Skin epidermis (tissue), 12 donors: ENCODE measurements around the gene MAST4.
"Not testable (repeated sequence)": the region's sequence is repeated elsewhere in the genome, so short reads cannot be mapped to it uniquely, and the experiment has no call there.

Source experiments
- H3K27ac ChIP-seq, 21 experiments: fragments of 200-600 bp; sonication (generic) in 11 of 21; one replicate each; pipeline ENCODE4 v1.5.0; 2020; ENCODE audit warnings: mild to moderate bottlenecking in 3 of 21, inconsistent platforms in 2 of 21, moderate library complexity in 2 of 21
- H3K4me3 ChIP-seq, 7 experiments: fragments of 200-600 bp; sonication (generic) in 2 of 7; one replicate each; pipeline ENCODE4 v1.5.0; 2020; ENCODE audit warnings: inconsistent platforms in 2 of 7, mild to moderate bottlenecking in 2 of 7, moderate library complexity in 1 of 7

The MAST4 gene

GRCh38 chr5:67106626-67107342, 510.6 kb downstream of the MAST4 start:
- Histone ChIP-seq H3K27ac (no peak overlapping the region), H3K4me3 (no peak overlapping the region)

- no peak overlapping the region for H3K4me3 ChIP-seq
- no peak overlapping the region for H3K27ac ChIP-seq
These were observed 515.6 kb downstream of the MAST4 start for GRCh38 chr5:67111779-67112178.

DNA sequence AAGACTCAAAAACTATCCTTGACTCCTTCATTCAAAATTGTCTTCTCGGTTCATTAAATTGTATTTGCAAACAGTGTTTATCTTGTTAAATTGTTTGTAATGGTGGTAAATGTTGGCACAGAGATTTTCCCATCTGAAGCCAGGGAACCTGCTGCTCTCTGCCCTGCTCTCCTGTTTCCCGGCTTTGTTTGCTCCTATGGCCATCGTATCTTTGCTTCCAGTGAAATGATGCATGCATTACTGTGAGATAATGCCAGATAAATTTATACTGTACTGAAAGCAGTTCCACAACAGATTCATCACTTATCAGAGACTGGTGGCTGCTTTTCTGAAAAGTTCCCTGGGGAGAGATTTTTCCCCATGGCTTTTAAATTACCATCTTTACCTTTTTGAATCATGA, 519.1 kb downstream of the MAST4 start:
- Histone ChIP-seq H3K4me3 (no peak overlapping the region), H3K27ac (no peak overlapping the region)

GRCh38 chr5:67115817-67116216, 519.6 kb downstream of the MAST4 start:
- H3K4me3 ChIP-seq = no peak overlapping the region
- no peak overlapping the region for H3K27ac ChIP-seq

- Histone ChIP-seq H3K4me3 (no peak overlapping the region), H3K27ac (no peak overlapping the region)
These were observed 521.9 kb downstream of the MAST4 start for GRCh38 chr5:67118050-67118620.

DNA sequence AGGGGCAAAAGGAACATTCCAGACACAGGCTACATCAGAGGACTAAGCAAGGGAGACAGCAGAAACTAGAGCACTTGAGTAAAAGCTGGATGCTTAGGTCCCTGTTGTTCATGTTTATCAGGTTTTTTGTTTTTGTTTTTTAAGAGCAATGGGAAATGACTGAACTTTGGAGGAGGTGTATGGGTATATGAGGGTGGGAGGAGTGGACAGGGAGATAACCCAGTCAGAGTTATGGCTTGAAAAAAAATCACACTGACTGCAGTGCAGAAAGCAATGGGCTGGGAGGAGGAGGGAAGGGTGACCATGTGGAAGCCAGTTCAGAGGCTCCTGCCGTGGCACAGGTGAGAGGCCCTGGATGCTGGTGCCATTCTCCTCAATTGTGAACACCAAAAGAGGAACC, 522.8 kb downstream of the MAST4 start:
- Histone ChIP-seq H3K27ac (no peak overlapping the region), H3K4me3 (no peak overlapping the region)

- H3K4me3 ChIP-seq = no peak overlapping the region
- H3K27ac ChIP-seq = no peak overlapping the region
These were observed 523.8 kb downstream of the MAST4 start for GRCh38 chr5:67120032-67120431.

DNA sequence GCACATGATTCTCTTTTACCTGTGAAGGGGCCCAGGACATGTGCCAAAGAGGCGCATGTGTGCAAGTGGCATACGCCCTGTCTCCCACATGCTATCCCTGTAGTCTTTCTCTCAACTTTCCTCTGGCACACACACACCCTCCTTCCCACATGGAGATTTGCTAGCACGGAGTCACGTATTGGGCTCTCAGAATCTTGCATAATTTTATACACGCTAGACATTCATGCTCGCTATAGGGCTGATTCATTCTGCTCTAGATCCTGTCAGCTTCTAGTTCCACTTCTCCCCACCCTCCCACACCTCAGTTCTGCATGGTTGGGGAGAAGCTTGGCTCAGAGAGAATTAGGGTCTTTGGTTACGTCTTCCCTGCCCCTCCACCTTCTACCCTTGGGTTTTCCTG, 527.6 kb downstream of the MAST4 start:
- H3K27ac ChIP-seq = no peak overlapping the region
- H3K4me3 ChIP-seq = no peak overlapping the region

- H3K27ac ChIP-seq = no peak overlapping the region
- H3K4me3 ChIP-seq = no peak overlapping the region
These were observed 528.4 kb downstream of the MAST4 start for GRCh38 chr5:67124556-67124955.

DNA sequence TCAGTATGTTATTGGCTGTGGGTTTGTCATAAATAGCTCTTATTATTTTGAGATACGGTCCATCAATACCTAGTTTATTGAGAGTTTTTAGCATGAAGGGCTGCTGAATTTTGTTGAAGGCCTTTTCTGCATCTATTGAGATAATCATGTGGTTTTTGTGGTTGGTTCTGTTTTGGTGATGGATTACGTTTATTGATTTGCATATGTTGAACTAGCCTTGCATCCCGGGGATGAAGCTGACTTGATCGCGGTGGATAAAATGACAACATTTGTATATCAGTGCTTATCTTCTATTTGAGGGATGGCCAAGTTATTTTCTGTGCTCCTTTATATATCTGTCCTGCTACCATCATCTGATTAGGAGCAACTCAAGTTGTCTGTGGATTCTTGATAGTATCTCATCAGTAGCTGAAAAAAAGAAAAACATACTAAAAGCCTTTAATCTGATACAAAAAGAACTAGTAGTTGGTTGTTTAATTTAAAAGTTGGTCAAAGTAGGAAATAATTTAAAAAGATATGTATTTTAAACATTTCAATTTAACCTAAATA, 531.2 kb downstream of the MAST4 start:
- not testable (repeated sequence) for H3K4me3 ChIP-seq, H3K27ac ChIP-seq

GRCh38 chr5:67129768-67130167, 533.6 kb downstream of the MAST4 start:
- H3K4me3 ChIP-seq = no peak overlapping the region
- H3K27ac ChIP-seq = no peak overlapping the region

DNA sequence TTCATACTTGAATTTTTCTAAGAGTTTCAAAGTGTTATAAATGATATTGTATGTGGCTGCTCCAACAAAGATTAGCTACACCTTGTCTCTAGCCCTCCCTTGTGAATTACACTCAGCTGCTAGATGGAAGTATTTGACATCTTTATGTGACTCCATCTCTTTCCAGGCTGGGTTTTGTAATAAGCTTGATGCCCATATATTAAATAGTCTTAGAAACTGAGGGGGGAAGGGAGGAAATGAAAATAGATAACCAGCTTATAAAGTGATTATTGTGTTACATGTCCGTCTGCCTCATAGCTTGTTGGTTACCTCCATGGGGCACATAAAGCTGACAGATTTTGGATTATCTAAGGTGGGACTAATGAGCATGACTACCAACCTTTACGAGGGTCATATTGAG, 537.0 kb downstream of the MAST4 start:
- H3K4me3 ChIP-seq = no peak overlapping the region
- no peak overlapping the region for H3K27ac ChIP-seq

GRCh38 chr5:67133776-67134175, 537.6 kb downstream of the MAST4 start:
- Histone ChIP-seq H3K27ac (no peak overlapping the region), H3K4me3 (no peak overlapping the region)

DNA sequence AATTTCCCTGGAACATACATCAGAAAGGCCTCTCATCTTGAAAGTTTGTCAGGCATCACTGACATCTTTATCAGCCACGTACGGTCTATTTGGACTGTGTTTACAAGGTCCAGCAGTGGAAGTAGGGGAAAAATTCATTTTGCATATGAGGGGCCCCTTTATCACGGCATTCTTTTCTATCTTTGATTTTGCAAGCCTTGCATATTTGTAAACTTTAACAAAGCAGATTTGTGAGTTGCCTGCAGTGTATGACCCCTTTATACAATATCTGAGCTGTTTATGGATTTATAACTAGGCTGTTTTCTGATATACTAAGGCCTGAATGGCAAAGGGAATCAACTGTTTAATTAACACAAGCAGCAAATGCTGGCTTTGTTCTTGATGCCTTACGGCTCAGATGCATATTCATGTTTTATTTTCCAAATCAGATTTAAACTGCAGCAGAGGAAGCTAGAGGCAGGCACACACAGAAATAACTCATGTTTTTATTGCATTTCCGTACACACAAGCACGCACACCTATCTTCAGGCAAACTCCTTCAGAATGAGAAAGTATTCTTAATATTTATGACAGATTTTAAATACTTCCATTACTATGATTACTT, 539.3 kb downstream of the MAST4 start:
- no peak overlapping the region for H3K4me3 ChIP-seq
- no peak overlapping the region for H3K27ac ChIP-seq

DNA sequence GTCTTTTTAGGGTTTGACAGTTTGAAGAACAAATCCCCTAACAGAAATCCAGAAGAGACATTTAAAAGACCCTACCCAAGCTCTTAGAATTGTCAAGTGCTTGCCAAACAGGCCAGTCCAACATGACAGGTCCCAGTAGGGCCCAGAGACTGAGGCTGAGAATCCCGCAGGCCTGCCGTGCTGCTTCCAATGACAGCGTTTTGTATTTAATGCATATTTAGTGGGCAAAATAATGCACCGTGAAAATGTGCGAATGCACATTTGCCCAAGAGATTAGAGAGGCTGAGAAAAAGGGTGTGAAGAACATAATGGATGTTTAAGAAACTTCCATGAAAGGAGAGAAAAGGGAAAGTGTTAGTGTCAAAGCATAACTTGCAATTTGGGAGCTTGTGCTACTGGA, 542.8 kb downstream of the MAST4 start:
- Histone ChIP-seq H3K4me3 (no peak overlapping the region), H3K27ac (no peak overlapping the region)

- Histone ChIP-seq H3K4me3 (no peak overlapping the region), H3K27ac (no peak overlapping the region)
These were observed 544.2 kb downstream of the MAST4 start for GRCh38 chr5:67140413-67140812.

- no peak overlapping the region for H3K4me3 ChIP-seq
- H3K27ac ChIP-seq = no peak overlapping the region
These were observed 545.5 kb downstream of the MAST4 start for GRCh38 chr5:67141644-67142043.

- no peak overlapping the region for H3K27ac ChIP-seq
- H3K4me3 ChIP-seq = no peak overlapping the region
These were observed 546.6 kb downstream of the MAST4 start for GRCh38 chr5:67142816-67143215.

- H3K27ac ChIP-seq = no peak overlapping the region
- no peak overlapping the region for H3K4me3 ChIP-seq
These were observed 547.4 kb downstream of the MAST4 start for GRCh38 chr5:67143549-67143948.

- Histone ChIP-seq H3K27ac (no peak overlapping the region), H3K4me3 (no peak overlapping the region)
These were observed 548.0 kb downstream of the MAST4 start for GRCh38 chr5:67144183-67144639.

DNA sequence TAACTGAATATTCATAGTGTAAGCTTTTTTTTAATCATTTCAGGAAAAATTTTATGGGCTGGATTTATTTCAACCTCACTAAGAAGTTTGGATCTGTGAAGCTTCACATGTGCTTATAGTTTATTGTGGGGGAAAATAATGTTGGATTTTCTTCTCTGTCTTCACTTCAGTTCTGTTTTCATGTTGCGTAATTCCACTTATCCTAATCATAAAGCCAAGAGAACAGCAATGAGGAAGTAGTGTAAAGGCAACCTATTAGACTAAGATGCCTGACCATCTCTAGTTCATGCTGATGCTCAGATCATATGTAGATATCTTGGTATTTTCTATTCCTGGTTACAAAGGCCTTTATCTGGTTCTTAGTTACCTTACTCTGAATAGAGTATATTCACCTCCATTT, 550.4 kb downstream of the MAST4 start:
- Histone ChIP-seq H3K4me3 (no peak overlapping the region), H3K27ac (no peak overlapping the region)
